Muscle of arm (tissue), 12 donors: Measurements from ENCODE around the gene CCDC3. TPM values are rescaled to one million over a fixed set of nuclear protein-coding genes. Genes with fewer than 3 reads are reported as not detected.

Experiments used
- DNase-seq: peaks from one replicate; pipeline ENCODE4 v3.0.0-alpha.2; 2013
- polyA plus RNA-seq, 12 donors: library from polyadenylated mRNA; unstranded; fragments of 120-200 nt; gene quantifications; one replicate each; pipeline ENCODE4 v1.2.1, GENCODE V29; 2013; ENCODE audit not compliant: insufficient read length in 12 of 12

Gene CCDC3
- polyA plus RNA-seq, 12 donors, result 10.2 to 77.9 (median 20.6) TPM; not detected in 1

DNA sequence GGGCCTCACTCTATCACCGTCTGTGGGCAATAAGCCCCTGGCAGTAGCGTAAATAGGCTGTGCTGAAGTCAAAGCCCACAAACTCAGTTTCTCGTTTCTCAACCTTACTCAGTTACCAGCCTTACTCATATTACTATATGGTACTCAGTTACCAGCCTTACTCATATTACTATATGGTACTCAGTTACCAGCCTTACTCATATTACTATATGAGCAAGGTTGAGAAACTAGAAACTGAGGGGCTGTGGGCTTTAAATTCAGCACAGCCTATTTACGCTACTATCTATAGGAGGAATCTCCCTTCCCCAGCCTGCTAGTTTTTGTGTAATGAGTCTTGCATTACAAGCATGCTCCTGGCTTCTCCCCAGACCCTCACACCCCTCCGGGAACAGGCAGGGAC, 35.4 kb downstream of the CCDC3 start:
- DNase-seq, result no peak

- DNase-seq, result no peak
Observed at GRCh38 chr10:12965571-12965970, 35.9 kb downstream of the CCDC3 start.

DNA sequence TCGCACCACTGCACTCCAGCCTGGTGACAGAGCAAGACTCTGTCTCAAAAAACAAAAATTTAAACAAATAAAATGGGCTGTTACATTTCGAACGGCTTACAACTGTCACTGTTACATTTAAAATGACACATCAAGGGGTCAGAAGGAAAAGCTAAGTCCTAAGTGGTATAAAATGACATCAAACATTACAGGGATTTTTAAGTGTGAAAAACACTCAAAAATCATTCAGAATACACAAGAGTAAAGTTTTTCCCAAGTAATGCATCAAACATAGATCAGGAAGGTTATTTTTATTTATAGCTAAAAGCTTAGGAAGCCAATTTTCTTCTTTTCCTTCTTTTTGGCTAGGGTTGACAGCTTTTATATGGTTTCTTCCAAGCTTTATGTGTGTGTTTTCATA, 39.0 kb downstream of the CCDC3 start:
- no peak for DNase-seq

- DNase-seq, result no peak
Observed at GRCh38 chr10:12961416-12962205, 39.9 kb downstream of the CCDC3 start.

DNA sequence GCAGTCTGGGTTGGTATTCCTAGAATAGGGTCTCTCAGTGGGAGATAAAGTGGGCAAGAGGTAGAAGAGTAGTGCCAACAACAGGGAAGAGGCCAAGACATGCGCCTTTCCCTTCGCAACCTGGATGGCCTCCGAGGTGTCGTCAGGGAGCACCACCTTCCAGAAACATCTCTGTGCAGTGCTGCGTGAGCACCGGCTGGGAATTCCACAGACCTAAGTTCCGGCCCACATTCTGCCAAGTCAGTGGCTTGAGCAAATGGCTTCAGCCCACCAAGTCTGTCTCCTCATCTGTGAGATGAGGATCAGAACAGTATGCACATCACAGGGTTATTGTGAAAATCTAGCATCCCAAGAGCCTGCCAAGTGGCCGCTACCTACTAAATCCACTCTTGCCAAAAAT, 40.6 kb downstream of the CCDC3 start:
- no peak for DNase-seq

GRCh38 chr10:12960334-12960898, 41.1 kb downstream of the CCDC3 start:
- no peak for DNase-seq

- no peak for DNase-seq
Observed at GRCh38 chr10:12958546-12959110, 42.9 kb downstream of the CCDC3 start.

GRCh38 chr10:12957081-12957480, 44.4 kb downstream of the CCDC3 start:
- DNase-seq, result no peak

GRCh38 chr10:12954866-12955265, 46.6 kb downstream of the CCDC3 start:
- DNase-seq, result no peak

DNA sequence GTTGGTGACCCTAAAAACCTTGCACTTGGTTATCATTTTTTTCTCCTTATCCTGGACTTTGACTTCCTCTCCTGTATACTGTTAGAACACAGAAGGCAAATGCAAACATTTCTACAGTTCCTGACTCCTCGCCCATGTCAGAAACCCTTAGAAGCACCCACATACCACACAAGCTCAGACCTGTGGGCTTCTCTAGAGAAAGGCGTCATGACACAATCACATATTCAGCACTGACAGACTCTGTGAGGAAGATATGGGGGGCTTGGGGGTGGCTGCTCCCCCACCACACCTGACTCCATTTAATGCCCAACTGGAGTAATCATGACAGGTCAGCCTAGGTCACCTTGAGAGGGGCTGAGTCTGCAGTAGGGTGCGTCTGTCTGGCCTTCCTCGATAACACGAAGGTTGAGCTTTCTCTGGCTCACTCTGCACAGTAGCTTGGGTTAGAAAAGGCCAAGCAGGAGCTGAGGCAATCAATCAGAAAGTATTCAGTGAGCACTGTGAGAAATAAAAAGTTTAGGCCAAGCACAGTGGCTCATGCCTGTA, 50.9 kb downstream of the CCDC3 start:
- DNase-seq, result no peak

DNA sequence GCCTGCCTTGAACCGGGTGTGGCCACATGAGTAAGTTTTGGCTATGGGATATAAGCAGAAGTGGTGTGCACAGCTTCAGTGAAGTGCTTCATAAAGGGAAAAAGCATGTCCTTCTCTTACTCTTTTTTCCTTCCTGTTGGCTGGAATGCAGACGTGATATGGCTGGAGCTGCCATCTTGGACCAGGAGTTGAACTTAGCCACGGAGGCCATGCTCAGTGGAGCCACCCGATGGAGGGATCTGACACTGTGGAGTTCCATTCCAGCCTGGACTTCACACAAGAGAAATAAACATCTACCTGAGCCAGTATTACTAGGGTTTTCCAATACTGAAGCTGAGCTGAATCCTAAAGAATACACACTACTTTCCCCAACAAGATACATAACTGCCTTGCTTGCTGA, 52.3 kb downstream of the CCDC3 start:
- no peak for DNase-seq

- no peak for DNase-seq
Observed at GRCh38 chr10:12947741-12948140, 53.8 kb downstream of the CCDC3 start.

DNA sequence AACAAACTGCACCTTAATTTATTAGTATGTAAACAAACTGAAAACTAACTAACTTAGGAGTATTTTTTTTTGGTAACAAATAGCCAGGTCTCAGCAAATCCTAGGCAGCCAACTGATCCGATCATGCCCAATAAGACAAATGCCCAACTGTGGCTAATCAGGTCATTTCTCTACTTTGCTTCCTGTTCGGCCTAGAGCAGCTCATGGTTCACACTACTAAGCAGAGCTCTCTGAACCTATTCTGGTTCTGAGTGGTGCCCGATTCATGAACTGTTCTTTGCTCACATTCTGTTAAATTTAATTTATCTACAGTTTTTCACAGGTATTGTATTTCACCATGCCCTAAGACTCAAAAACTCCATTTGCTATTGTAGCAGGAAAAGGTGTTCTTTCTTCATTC, 55.1 kb downstream of the CCDC3 start:
- DNase-seq, result no peak

GRCh38 chr10:12945690-12946359, 55.7 kb downstream of the CCDC3 start:
- DNase-seq, result no peak

DNA sequence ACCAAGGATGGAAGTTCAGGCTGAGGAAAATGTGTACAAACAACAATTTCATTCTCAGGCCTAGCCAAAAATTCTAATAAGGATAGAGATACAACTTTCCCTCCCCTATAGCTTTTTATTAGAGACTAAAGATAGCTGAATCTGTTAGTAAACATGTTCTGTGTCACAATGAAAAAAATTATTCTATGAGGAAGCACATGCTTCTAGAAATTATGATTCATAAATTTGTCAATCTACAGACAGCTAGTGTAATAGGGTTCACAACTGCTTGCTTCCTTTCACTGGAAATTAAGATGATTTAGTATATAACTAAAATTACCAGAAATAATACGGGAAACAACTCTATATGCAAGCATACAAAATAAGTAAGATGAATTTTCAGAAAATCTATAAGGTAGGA, 56.6 kb downstream of the CCDC3 start:
- DNase-seq, result no peak

DNA sequence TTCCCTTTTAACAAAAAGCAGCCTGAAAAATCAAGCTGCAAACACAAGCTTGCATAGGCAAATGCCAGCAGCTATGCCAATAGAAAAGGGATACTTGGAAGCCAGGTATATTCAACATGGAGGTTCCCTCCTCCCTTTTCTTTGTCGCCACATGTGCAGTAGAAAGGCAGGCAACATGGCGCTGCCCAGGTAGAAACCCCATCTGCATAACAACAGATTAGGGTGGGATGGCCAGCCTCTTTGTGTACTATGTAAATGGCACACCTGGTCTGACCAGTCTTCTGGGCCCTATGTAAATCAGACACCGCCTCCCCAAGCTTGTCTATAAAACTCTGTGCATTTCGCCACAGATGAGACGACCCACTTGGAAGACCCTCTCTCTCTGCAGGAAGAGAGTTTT, 58.1 kb downstream of the CCDC3 start:
- no peak for DNase-seq

- no peak for DNase-seq
Observed at GRCh38 chr10:12941966-12942365, 59.5 kb downstream of the CCDC3 start.

- no peak for DNase-seq
Observed at GRCh38 chr10:12940791-12941190, 60.7 kb downstream of the CCDC3 start.

GRCh38 chr10:12938271-12938670, 63.2 kb downstream of the CCDC3 start:
- DNase-seq, result no peak

DNA sequence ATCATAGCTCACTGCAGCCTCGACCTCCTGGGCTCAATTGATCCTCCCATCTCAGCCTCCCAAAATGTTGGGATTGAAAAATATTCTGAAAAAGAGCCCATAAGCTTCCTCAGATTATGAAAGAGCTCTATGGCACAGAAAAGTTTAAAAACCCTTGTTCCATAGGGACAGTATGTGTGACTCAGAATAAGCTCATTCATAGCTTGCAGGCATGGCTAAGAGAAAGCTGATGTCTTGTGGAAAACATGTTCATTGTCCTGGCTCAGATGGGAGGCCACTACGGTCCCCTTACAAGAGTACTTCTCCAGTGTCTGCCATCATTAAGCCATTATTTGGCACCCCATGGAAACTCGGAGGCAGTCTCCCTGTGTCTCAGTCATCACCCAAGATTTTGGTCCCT, 64.0 kb downstream of the CCDC3 start:
- DNase-seq, result no peak

GRCh38 chr10:12934777-12935176, 66.7 kb downstream of the CCDC3 start:
- no peak for DNase-seq

GRCh38 chr10:12929381-12929780, 72.1 kb downstream of the CCDC3 start:
- no peak for DNase-seq

- no peak for DNase-seq
Observed at GRCh38 chr10:12928571-12928970, 72.9 kb downstream of the CCDC3 start.
